Breast epithelium (tissue), 3 donors: ENCODE measurements around the gene NLGN4Y.

Experiments used
- POLR2A ChIP-seq: fragments of 450-650 bp; IDR thresholded peaks from one replicate; pipeline ENCODE4 v1.6.1; 2016; ENCODE audit warnings: antibody characterized with exemption, mild to moderate bottlenecking, moderate library complexity
- POLR2AphosphoS5 ChIP-seq, 3 donors: sonication (generic); formaldehyde crosslinking; IDR thresholded peaks; one replicate each; pipeline ENCODE4 v1.6.1; 2017; ENCODE audit warnings: antibody characterized with exemption in 3 of 3
- TF ChIP-seq, protein P1 (sequence below), 3 donors: fragments of 450-650 bp; IDR thresholded peaks; one replicate each; pipeline ENCODE4 v1.5.1; 2016 to 2017; ENCODE audit warnings: antibody characterized with exemption in 3 of 3, mild to moderate bottlenecking in 3 of 3, moderate library complexity in 3 of 3

GRCh38 chrY:14601372-14601771, 77.0 kb downstream of the NLGN4Y start:
- TF ChIP-seq POLR2A, result no peak
- TF ChIP-seq, protein P1, sequence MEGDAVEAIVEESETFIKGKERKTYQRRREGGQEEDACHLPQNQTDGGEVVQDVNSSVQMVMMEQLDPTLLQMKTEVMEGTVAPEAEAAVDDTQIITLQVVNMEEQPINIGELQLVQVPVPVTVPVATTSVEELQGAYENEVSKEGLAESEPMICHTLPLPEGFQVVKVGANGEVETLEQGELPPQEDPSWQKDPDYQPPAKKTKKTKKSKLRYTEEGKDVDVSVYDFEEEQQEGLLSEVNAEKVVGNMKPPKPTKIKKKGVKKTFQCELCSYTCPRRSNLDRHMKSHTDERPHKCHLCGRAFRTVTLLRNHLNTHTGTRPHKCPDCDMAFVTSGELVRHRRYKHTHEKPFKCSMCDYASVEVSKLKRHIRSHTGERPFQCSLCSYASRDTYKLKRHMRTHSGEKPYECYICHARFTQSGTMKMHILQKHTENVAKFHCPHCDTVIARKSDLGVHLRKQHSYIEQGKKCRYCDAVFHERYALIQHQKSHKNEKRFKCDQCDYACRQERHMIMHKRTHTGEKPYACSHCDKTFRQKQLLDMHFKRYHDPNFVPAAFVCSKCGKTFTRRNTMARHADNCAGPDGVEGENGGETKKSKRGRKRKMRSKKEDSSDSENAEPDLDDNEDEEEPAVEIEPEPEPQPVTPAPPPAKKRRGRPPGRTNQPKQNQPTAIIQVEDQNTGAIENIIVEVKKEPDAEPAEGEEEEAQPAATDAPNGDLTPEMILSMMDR (IDR thresholded peaks at IDR 0.05), result no peak
- no peak for TF ChIP-seq POLR2AphosphoS5 (IDR thresholded peaks at IDR 0.05)
